NCI-H82 (cell line): ENCODE data around the gene RUNX2.
"Not testable (repeated sequence)": the region's sequence is repeated elsewhere in the genome, so short reads cannot be mapped to it uniquely, and the experiment has no call there.

Experiments used
- DNase-seq: peaks from one replicate; lab custom pipeline; 2025; lab: John Stamatoyannopoulos, UW

RUNX2 gene

GRCh38 chr6:45457141-45457540 lies 129.0 kb downstream of the RUNX2 start:
- DNase-seq = no peak

DNA sequence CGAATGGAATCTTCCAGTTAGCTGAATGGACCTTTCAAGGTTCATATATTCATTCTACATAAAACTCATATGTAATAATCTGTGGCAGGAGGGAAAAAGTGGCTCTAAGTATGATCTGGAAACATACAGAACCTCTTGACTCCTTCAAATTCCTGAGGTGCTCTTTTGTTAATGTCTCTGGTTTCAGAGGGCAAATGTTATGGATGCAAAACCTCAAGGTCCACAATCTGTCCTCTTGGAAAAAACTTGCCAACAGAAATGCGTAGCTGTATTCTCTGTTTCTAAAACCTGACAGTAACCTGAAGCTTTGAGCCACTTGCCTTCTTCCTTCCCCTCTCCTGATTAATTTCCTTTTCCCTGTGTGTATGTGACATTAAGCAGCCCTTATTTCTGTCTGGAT lies 130.5 kb downstream of the RUNX2 start:
- no peak for DNase-seq

GRCh38 chr6:45460166-45460565 lies 132.0 kb downstream of the RUNX2 start:
- DNase-seq = no peak

GRCh38 chr6:45461486-45461885 lies 133.4 kb downstream of the RUNX2 start:
- DNase-seq = no peak

DNA sequence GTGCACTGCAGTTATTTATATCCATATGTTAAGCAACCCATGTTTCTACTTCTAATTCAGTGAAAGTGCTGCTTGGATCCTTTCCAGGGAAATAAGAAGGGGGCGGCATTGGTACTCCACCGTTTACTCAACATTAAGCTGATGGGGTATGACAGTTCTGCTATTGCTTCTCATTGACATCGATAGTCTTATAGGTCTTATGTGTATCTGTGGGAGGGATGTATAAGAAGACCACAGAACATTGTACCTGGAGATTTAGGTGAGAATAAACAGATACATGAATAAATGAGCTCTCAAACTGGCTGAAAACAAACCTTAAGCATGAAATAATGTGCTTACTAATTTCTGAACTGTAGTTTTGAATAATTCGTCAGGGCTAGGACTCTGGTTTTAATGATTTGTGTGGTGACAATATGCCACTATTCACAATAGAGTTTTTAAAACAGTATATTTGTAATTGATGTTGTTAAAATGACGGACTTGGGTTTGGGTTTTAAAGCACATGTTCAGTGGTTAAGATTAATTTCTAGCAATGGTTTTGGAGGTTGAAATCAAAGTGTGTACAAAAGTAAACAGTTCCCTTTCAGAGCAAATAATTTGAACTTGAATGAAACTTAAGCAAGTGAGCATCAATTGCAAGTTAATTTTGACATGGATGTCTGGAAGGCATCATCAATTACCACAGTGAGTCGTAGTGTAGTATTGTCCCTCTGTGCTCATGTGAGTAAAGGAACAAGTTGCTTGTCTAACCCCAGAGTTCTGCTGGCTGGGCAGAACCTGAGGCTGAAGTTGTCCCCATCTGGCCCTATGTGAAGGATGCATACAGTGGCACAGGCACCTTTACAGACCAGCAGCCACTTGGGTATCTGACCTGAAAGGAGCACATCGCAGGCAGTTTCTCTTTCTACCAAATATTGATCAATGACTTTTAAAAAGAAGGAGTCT lies 134.3 kb downstream of the RUNX2 start:
- DNase-seq = peak; percentile 42

DNA sequence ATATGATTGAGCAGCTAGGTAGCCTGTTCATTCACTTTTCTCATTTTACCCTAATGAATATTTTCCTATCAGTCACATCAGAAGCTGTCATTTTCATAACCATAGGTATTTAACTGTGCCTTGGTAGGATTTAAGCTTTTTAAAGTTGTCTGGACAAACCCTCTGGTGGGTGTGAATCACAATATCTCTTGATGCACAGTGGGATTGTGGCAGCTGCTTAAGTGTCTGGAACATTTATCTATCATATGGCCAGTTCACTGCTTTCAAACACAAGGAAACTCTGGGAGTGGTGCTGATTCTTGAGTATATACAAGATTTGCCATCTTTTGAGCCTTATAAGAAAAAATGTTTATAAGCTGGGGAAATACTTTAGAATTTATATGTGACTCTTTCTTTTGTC lies 136.6 kb downstream of the RUNX2 start:
- no peak for DNase-seq

- no peak for DNase-seq
These were observed 138.6 kb downstream of the RUNX2 start for GRCh38 chr6:45466686-45467085.

DNA sequence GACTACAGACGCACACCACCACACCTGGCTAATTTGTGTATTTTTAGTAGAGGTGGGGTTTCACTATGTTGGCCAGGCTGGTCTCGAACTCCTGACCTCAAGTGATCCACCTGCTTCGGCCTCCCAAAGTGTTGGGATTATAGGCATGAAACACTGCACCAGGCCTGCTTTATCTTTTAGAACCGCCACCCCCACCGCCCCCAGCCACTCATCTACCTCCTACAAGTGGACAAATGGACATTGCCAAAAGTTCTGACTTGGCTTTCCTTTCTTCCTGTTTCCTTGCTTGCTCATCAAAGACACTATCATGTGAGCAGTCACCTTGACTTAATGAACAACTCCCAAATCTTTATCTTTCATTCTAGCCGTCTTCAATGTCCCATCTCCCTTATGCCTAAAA lies 139.3 kb downstream of the RUNX2 start:
- not testable (repeated sequence) for DNase-seq

- no peak for DNase-seq
These were observed 139.7 kb downstream of the RUNX2 start for GRCh38 chr6:45467853-45468252.

DNA sequence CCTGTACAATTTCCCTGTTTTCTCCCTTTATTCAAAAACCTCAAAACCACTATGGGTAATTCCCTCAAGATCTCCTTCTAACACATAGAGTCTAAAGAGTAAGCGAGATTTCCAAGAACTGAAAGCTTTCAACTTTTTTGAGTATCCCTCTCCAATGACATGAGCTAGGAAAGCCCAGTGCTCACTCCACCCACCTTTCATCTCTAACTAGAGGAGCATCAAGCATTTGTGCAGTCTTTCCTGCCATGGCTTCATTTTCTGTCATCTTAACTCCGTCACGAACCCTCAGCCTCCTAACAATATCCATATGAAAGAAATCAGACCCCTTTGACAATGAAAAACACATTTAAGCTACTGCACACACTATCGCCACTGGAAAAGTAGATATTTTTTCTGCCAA lies 141.5 kb downstream of the RUNX2 start:
- no peak for DNase-seq

DNA sequence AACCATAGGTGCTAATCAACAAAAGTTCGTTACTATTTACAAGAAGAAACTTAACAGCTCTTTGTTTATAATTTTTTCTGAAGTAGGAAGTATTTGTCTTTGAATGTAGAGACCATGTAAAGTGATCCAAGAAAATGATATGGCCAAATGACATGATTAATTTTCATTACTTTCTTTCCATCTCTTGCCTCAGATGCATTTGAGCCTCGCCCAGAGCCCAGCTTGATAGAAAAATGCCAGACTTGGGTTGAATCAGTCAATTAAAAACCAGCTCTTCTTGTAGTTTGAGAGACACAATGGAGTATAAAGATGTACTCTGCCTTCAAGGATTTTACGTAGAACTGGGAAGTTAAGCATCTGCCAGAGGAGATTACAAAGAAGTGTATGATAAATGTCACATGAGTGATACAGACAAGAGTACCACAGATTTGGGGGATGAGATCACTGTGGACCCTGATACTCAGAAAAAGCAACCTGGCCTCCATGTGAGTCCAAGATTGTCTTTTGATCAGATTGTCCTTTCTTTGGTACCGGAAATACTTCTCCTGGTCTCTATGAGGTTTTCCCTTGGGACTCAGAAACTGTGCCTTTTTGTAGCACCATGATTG lies 142.1 kb downstream of the RUNX2 start:
- DNase-seq = no peak

- DNase-seq = no peak
These were observed 144.3 kb downstream of the RUNX2 start for GRCh38 chr6:45472382-45472781.

DNA sequence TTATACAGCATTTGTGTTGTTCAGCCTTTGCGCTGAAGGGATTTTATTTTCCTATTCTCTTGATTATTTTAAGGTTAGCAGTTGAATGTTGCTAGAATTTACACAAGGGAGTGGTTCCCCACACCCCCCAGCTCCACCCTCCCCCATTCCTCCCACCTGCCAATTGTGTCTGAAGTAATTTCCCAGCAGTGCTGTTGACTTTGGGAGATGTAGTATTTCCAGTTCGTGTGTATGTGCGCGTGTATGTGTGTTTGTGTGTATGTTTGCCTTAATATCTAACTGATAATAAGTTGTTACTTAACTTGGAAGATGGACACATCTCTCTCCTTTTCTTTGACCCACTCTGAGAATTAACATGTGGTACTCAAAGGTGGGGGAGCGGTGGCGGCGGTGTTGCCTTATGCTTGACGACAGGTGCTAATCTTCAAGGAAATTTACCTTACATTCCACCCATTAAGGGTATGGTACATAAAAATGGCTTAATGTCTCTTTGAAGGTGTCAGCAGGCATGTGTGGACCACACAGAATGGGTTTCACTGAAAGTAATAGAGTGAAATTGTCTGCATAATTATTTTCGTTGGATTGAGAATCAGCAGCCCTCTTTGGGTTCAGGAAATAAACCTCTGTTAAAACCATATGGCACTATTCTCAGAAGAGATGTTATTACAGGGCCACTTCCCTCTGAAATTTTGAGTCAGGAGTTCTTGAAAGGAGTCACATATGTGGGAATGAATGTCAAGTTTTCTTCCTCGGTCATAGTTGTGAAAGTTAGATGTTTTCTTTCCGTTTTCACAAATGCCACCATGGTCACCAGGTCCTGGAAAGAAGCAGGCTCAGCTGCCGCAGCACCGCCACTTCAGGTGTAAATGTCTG lies 145.2 kb downstream of the RUNX2 start:
- DNase-seq = no peak

DNA sequence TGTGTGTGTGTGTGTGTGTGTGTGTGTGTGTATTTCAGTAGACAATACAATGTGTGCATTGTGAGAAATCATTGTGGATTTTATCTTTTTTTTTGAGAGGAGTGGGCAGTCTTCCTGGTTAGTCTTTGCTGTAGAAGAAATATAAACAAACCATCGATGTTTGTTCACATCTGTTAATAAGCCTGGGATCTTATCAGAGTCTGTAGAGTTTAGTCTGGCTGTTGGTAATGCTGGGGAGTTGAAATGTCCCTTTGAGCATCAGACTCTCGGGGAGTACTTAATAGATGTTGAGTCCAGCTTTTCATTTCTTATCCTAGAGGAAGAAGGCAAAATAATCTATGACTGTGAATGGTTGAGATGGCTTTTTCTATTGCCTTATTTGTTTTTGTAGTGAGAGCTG lies 146.2 kb downstream of the RUNX2 start:
- no peak for DNase-seq

GRCh38 chr6:45476341-45476740 lies 148.2 kb downstream of the RUNX2 start:
- no peak for DNase-seq

- DNase-seq = no peak
These were observed 149.1 kb downstream of the RUNX2 start for GRCh38 chr6:45477278-45477677.

DNA sequence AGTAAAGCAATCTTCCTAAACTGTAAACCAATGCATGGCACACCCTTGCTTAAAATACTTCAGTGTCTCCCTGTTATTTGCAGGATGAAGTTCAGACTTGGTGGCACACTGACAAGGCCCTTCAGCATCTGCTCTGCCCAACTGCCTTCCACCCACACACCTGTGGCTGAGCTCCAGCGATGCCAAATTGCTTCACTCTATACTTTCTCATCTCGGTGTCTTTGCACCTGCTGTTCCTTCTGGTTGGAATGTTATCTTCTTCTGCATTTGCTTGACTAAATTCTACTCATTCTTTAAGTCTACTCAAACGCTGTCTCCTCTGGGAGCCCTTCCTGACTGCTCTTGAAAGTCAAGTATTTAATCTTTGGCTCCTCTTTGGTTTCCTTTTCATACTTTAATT lies 149.7 kb downstream of the RUNX2 start:
- no peak for DNase-seq

GRCh38 chr6:45478240-45478639 lies 150.1 kb downstream of the RUNX2 start:
- DNase-seq = no peak

DNA sequence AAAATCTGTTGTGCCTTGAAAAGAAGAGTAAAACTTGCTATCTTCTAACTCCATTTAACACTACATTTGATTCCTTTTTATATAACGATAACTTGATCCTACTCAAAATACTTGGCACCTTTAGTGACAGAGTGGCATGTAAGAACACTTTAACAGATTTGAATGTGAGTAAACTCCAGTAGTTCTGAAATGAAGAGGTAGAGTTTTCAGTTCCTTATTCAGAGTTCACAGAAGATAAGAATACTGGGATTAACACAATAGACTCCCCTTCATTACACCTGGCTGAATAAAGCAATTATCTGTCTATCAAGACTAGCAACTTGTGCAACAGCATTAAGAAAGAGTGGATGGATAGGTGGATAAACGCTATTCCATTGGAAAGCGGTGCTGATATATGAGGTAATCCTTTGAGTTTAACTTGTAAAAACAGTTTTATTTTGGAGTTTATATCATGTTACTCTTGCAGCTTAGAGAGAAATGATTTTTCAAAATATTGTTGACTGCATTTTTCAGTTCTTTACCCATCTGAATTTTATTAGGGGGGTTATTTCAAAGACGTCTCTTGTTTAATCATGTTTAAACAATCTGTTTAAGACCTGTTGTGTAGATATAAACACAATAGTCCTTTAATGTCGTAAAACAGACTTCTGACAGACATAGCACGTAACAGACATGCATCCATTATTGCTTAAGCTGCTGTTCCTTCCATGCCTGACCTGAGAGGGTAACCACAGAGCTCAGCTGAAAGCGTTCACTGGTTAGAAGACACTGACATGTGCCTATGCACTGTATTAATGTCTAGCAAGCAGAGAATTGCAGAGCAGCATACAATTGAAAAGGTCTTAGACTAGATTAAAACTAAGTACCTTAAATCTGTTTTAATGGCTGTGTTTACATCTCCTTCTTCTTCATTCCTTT lies 152.0 kb downstream of the RUNX2 start:
- peak; percentile 83 for DNase-seq

GRCh38 chr6:45480752-45481415 lies 152.8 kb downstream of the RUNX2 start:
- no peak for DNase-seq

GRCh38 chr6:45483021-45483420 lies 154.9 kb downstream of the RUNX2 start:
- DNase-seq = no peak
